GM19238 (cell line): Measurements from ENCODE around the gene SLC2A6.
A peak's percentile ranks its signal among the peaks of the same experiment; 100 is the strongest.

Source experiments
- DNase-seq: peaks from one replicate; pipeline ENCODE4 v3.0.0; 2011; ENCODE audit warnings: low spot score; ENCODE audit not compliant: insufficient read length

SLC2A6 gene

DNA sequence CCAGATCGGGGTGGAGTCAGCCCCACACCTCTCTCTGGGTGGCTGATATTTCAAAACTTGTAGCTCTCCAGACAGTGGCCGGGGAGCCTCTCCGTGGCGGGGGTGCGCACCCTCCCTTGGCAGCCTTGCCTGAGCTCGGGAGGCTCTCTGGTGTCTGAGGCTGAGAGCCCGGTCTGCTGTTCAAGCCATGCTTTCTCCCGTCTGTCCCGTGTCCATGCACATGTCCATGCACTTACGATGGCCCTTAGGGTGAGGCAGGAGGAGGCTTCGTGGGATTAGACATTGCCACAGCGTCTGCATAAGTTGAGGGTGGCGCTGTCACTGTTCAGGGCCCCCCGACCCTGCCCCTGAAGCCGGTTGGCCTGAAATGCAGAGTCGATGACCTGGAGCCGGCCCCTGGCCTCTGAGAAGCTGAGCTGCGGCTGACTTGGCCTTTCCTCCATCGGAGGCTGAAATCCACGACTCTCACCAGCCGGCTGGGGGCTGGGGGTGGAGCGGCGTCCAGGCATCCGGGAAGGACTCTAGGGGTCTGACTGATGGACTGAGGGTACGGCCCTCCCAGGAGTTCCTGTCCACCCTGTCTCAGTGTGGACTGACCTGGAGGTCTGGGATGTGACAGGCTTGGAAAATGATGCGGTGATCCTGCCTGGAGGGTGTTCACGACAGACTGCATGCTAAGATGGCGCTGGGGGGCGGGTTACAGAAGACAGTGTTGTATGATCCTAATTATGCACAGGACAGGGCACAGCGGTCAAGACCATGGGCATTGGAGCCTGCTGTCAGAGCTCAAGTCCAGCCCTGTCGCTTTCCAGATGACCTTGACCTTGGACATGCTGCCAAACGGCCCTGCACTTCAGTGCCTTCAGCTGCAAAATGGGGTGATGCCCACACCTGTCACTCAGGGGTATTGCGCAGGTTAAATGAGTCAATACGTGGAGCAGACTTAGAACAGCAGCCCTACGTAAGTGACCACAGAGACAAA lies 18.3 kb upstream of the SLC2A6 start:
- DNase-seq: no peak

DNA sequence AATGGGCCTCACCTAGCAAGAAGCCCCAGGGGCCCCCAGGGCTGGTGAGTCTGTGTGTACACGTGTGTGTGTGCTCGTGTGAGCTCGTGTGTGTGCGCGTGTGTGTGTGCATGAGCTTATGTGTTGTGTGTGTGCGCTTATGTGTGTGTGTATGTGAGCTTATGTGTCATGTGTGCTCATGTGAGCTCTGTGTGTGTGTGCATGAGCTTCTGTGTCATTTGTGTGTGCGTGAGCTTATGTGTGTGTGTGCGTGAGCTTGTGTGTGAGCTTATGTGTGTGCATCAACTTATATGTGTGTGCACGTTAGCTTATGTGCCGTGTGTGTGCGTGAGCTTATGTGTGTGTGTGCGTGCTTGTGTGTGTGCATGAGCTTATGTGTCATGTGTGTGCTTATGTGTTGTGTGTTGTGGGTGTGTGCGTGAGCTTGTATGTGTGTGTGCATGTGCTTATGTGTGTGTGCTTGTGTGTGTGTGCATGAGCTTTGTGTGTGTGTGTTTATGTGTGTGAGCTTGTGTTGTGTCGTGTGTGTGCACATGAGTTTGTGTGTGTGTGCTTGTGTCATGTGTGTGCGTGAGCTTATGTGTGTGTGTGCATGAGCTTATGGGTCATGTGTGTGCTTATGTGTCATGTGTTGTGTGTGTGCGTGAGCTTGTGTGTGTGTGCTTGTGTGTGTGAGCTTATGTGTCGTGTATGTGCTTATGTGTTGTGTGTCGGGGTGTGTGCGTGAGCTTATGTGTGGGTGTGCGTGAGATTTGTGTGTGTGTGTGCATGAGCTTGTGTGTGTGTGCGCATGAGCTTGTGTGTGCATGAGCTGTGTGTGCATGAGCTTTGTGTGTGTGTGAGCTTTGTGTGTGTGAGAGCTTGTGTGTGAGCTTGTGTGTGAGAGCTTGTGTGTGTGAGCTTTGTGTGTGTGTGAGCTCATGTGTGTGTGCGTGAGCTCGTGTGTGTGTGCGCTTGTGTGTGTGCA lies 16.7 kb upstream of the SLC2A6 start:
- no peak for DNase-seq

DNA sequence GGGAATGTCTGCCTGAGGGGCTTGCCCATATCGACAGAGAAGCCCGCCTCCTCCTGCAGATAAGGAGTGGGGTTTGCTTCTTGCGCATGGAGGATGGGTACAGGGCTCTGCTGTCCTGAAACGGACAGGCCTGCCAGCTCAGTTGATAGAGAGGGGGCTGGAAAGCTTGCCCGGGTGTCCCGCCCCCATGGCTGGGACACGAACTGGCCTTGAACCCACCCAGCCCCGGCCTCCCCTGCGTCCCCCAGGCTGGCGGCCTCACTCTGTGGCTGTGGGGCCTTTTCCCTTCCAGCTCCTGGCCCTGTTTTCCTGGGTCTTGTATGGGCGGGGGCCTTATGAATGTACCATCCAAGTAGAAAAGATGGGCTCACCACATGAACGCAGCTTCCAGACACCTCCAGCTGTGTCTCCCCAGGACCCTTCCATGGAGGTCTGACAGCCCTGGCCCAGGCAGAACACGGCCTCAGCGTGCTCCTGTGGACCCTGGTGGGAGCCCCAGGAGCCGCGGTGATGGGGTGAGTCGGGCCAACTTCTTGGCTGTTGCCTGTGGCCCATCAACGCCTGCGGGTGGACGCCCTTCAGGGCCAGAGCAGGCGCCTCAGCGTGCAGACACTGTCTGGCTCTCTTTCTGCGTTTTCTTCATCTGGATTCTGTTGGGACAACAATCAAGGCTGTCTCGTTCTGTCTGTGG lies 15.9 kb upstream of the SLC2A6 start:
- no peak for DNase-seq

DNA sequence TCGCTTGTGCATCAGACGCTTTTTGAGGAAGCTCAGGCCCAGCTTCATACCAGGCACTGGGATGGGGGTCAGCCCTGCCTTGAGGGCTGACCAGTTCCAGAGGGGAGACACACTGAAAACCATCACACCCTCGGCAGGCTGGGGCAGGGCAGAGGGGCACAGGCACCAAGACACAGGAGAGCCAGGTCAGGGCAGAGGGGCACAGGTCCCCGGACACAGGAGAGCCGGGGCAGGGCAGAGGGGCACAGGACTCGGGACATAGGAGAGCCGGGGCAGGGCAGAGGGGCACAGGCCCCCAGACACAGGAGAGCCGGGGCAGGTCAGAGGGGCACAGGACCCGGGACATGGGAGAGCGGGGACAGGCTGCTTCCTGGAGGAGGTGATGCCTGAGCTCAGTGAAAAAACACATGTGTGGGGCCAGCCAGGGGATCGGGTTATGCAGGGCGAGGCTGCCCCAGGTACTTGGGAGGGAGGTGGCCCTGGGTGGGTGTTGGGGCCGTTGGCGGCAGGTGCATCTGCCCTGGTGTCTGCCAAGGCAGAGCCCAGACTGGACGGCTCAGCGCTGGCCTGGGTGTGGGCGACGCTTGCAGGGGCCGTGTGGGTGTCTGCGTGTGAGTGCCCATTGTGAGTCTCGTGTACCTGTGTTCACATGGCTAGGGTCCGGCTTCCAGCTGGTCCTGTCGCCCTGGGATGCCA lies 15.1 kb upstream of the SLC2A6 start:
- no peak for DNase-seq

DNA sequence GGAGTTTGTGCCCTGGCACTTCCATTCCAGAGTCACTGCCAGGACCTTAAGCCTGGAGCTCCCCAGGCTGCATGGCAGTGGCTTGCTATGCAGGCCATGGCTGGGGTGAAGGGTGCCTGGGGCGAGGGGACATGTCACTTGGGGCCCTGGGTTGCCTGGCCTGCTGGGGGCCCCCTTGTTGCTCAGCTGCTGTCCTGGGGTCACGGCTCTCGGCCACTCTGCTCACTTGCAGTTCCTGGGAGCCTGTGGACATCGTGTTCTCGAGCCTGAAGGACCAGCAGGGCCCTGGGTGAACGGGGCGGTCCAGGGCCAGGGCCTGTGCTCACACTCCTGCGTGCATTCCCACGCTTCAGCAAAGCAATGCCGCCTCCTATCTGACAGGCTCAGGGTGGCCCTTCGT lies 14.5 kb upstream of the SLC2A6 start:
- no peak for DNase-seq

DNA sequence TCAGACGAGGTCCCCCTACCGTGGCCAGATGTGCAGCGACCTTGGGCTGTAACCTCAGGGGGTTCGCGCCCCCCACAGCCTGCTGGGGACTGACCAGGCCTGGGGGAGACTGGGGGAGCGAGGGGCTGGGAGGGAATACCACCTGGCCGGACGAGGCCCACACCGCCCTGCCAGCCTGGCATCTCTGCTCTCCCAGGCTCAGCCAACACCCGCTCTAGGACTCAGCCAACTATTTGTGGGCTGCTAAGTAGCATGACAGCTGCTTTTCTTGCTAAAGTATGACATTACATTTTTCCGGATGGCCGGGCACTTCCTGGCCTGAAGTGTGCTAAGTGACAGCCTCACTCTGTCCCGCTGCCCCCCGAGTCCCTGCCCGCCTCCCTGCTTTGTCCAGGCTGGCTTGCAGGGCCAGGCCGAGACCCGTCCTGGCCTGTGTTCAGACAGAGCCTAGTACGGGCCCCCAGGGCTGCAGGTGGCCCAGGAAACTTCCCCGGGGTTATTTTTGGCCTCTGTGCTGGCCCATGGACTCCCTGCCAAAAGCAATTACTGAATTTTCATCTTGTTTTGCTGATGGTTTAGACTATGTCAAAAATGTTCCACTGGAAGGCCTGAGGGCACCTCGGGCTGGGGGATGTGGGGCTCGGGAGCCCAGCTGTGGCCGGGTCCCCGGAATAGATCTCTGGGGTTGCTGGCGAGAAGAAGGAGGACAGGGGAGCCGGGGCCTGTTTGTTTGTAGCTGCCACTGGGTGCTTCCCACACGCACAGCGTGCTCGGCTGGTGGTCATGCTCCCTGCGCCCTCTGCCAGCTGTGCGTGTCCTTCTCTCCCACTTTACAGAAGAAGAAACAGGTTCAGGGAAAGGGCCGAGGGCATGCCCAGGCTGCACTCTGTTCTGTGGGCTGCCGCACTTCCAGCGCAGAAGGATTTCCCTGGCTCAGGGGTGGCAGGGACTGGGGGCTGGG lies 13.4 kb upstream of the SLC2A6 start:
- no peak for DNase-seq

DNA sequence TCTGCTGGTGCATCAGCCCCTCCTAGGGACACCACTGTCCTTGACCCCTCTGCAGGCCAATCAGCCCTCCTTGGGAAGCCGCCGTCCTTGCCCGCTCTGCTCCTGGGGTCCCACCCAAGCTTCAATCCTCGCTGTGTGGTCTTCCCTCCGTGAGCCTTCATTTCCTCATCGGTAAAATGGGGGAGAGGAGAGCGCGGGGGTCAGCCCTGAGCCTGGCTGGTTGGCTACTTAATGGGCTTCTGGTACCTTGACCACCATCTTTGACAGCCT lies 12.7 kb upstream of the SLC2A6 start:
- DNase-seq: no peak

DNA sequence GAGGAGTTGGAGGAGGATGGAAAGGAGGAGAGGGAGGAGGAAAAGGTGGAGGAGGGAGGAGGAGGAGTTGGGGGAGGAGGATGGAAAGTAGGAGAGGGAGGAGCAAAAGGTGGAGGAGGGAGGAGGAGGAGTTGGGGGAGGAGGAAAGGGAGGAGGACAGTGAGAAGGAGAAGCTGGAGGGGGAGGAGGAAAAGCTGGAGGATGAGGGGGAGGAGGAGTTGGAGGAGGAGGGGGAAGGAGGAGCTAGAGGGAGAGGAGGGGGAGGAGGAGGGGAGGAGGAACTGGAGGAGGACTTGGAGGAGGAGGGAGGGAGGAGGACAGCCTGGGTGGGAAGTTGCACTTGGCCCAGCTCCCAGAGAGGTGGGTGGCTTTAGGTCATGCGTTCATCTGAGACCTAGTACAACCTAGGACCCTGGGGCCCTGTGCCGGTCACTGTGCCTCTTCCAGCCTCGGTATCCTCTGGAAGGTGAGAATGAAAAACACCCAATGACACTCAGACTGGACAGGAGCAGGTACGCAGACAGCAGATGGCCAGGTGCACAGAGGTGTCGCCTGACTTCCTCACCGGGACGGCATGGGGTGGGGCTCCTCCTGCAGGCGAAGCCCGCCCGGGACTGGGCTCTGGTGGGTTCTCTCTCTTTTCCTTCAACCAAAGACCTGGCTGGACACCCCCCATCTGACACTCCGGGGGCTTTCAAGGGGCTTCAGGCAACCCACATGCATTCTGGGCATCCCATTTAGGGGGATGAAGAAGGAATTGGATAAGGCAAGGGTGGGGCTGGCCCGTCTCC lies 12.2 kb upstream of the SLC2A6 start:
- DNase-seq: no peak

DNA sequence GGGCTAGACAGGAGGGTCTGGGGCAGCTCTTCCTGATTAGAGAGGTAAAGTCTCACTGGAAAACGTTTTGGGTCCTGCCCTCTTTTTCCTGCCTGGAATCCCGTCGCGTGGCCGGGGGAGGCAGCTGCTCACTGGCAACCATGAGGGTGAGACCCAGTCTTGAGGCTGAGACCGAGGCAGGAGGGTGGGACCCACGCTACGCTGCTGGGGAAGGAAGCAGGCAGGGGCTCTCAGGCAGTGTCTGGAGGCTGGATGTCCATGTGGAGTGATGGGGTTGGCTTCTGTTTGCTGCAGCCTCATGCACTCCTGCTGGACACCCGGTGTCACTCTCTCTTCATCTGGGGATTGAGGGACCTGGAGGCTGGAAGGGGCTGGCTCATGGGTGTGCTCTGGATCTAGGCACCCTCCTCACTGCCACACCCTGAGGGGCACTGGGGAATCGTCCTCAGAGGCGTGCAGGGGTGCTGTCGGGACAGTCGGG lies 11.3 kb upstream of the SLC2A6 start:
- no peak for DNase-seq

DNA sequence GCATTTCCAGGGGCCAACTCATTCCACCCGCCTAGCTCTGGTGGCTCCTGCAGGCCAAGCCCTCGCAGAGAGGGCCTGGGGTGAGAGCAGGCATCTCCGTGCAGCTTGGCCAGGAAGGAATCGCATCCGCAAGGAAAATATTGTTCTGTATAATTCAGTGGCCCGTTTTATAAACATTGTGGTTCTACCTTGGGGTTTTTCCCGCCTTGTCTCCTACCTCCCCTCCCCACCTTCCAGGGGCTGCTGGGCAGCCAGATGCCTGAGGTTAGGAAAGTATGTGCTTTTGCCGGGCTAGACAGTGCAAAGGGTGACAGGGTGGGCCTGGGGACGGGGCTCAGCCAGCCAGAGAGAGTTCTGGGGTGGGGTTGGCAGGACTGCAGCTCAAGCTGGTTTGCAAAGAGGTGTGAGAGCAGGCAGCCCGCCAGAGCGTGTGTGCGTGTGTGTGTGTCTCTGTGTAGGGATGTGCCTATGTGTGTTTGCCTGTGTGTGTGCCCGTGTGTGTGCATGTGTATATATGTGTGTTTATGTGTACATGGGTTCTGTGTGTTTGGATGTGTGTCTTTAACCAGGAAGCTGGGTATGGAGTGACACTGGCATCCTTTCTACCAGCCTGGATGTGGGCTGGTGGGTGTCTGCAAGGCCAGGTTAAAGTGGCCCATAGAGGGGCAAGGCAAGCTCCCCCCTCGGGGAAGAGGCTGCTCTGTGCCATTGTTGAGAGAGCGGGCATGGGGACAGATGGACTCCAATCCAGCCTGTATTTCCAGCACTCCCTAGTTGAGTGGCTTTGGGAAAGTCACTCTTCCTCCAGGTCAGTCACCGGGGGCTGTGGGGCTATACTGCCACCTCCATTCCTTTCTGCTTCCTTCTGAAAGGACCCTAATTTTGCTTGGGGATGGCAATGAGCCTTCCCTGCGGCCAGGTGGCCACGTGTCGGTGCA lies 10.6 kb upstream of the SLC2A6 start:
- no peak for DNase-seq

DNA sequence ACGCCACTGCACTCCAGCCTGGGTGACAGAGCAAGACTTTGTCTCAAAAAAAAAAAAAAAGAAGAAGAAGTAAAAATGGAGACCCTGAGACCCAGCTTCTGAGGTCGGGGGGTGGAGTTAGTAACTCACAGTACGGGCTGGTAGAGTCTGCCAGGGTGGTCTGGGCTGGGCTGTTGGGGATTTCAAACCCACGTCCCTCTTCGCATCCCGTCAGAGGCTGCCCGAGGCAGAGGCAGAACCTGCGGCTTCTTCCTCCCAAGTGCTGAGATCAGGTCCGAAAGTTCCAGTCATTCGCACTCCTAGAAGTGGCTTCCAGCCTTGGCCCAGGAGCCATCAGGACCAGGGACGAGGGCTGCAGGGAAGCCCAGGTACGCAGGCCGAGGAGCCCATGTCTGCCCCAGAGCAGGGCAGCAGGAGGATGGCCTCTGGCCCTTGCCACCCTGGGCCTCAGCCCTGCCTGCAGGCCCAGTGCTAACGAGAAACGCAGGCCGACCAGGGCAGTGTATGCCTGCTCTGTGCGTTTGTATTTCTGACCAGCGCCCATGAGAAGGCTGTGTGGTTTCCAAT lies 9.9 kb upstream of the SLC2A6 start:
- no peak for DNase-seq

DNA sequence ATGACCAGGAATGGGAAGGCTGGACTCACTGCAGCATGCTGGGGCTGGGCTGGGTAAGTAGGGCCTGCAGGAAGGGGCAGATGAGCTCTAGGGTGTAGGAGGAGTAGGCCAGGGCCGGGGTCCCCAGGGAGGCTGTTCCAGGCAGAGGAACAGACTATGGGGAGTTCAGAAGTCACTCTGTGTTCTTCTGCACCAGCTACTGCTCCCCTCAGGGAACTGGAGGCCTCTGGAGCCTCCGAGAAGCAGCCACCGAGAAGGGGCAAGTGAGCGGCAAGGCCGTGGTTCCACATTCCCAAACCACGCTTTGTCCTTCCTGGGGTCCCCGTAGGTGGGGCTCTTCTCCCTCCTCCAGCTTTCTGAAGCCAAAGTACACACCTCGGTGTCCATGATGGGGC lies 8.4 kb upstream of the SLC2A6 start:
- DNase-seq: no peak

DNA sequence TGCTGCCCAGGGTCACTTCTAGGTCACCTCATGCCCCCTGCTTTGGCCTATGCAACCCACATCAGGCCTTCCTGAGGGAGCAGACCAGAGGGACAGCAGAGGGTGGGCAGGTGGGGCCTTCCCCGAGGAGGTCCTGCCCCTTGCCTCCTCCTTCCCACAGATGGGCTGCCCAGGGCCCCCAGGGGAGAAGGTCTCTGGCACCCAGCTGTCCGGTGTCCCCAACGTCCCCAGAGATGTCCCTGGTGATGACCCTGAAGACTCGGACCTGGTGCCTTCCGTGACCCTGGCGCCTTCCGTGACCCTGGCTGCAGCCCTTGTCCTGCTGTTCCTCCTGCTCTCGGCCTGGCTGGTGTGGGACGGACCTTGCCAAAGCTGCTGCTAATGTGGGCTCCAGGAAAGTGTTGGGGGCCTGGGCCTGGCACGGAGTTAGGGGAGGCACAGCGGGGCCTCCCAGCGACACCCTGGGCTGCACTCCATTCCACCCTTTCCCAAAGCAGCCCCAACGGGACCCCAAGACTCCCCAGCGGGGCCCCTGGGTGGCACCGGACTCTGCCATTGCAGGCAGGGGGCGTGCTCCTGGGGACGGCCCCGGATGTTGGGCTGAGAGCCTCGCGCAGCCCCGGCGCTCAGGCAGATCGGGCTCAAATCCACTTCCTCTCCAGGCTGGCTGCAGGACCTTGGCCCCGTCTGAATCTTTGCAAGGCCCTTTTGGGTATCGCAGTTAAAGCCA lies 6.8 kb upstream of the SLC2A6 start:
- peak; percentile 45 for DNase-seq

DNA sequence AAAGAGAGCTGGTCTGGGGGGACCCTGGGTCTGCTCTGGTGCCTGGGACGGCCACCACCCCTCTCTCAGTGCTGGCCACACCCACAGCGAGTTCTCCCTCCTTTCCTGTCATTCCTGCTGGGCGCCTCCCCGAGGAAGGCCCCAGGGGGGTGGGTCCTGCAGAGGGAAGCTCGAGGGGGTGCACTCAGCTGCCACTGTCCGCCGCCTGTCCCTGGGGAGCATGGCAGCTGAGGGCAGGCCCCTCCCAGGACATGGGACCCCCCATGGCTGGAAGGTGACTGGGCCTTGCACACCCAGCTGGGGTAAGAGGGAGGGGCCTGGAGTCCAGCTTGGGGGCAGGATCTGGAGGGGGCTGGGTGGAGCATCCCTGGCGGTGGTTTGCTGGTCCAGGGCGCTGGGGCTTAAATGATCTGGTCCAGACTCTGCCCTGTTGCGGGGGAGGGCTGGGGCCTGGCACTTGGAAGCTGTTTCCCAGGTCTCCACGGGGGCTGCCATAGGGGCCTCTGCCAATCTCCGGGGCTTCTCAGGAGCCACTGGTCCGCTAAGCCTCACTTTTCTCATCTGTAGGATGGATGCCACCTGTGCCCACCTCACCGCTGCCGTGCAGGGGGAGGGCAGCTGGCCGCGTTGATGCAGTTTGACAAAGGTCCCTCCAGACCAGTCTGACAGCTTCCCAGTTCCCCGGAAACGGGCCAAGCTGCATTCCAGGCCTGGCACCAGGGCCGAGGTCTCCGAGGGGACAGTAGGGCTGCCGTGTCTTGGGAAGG lies 6.0 kb upstream of the SLC2A6 start:
- no peak for DNase-seq

DNA sequence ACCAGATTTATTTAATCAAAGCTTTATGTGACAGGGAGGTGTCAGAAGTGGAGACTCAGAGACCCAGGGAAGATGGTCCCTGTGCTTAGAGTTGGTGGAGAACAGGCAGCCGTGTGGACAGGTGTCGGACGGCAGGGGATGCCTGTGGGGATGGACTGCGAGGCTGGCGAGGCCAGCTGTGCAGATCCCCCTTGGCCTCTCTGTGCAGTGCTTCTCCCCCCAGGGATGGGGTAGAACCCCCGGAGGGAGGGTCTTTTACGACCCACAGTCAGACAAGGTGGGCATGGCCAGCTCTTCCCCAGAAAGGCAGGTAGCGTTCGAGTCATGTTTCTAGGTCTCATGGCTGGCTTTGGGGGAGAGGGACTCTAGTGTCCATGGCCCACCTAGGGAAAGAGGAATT lies 4.7 kb upstream of the SLC2A6 start:
- no peak for DNase-seq
